ENCODE data around the gene TNFRSF11A.

TNFRSF11A gene

GRCh38 chr18:62325806-62326645 is 916 bp downstream of the TNFRSF11A start:
- no peak for DNase-seq (ENCODE audit: low read depth)

- DNase-seq (ENCODE audit: low read depth) = no peak
These were observed 1.7 kb downstream of the TNFRSF11A start for GRCh38 chr18:62326646-62327348.

- DNase-seq (ENCODE audit: low read depth) = no peak
These were observed 2.9 kb downstream of the TNFRSF11A start for GRCh38 chr18:62327977-62328376.

- no peak for DNase-seq (ENCODE audit: low read depth)
These were observed 3.7 kb downstream of the TNFRSF11A start for GRCh38 chr18:62328586-62329525.

- DNase-seq (ENCODE audit: low read depth) = no peak
These were observed 4.8 kb downstream of the TNFRSF11A start for GRCh38 chr18:62329691-62330454.

GRCh38 chr18:62330650-62331049 is 5.5 kb downstream of the TNFRSF11A start:
- no peak for DNase-seq (ENCODE audit: low read depth)

GRCh38 chr18:62331581-62332356 is 6.7 kb downstream of the TNFRSF11A start:
- no peak for DNase-seq (ENCODE audit: low read depth)

GRCh38 chr18:62332431-62332830 is 7.3 kb downstream of the TNFRSF11A start:
- no peak for DNase-seq (ENCODE audit: low read depth)

GRCh38 chr18:62332964-62333695 is 8.0 kb downstream of the TNFRSF11A start:
- no peak for DNase-seq (ENCODE audit: low read depth)

- no peak for DNase-seq (ENCODE audit: low read depth)
These were observed 9.0 kb downstream of the TNFRSF11A start for GRCh38 chr18:62334120-62334519.

- DNase-seq (ENCODE audit: low read depth) = no peak
These were observed 10.4 kb downstream of the TNFRSF11A start for GRCh38 chr18:62335494-62335893.

GRCh38 chr18:62336618-62337017 is 11.5 kb downstream of the TNFRSF11A start:
- no peak for DNase-seq (ENCODE audit: low read depth)

- DNase-seq (ENCODE audit: low read depth) = no peak
These were observed 12.2 kb downstream of the TNFRSF11A start for GRCh38 chr18:62337336-62337735.

GRCh38 chr18:62338446-62339105 is 13.5 kb downstream of the TNFRSF11A start:
- no peak for DNase-seq (ENCODE audit: low read depth)

GRCh38 chr18:62339106-62339988 is 14.2 kb downstream of the TNFRSF11A start:
- DNase-seq (ENCODE audit: low read depth) = no peak

- DNase-seq (ENCODE audit: low read depth) = no peak
These were observed 15.9 kb downstream of the TNFRSF11A start for GRCh38 chr18:62340996-62341395.

- DNase-seq (ENCODE audit: low read depth) = no peak
These were observed 16.4 kb downstream of the TNFRSF11A start for GRCh38 chr18:62341473-62341872.

- DNase-seq (ENCODE audit: low read depth) = no peak
These were observed 17.8 kb downstream of the TNFRSF11A start for GRCh38 chr18:62342884-62343283.

All from stimulated activated CD8-positive, alpha-beta memory T cell treated with anti-CD3 and anti-CD28 coated beads, Interleukin-15, amount 100 ng/mL, for 24 hours (primary cell).